ENCODE data around the gene KIF5C.

Gene KIF5C

DNA sequence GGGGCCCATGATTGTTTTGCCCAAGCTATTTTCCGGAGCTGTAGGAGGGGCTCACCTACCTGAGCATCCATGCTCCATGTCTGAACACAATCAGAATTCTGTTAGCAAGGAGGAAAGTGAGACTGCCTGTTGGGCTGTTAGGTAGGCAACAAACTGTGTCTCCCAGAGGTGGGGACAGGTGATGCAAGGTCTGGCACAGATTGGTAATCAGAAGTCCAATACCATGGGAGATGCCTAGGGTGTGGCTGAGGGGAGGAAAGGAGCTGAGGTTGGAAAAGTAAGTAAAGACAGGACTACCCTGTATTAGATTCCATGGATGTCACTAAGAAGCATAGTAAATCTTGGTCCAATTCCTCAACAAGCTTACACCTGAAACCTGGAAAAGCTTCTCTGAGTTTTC is 166.5 kb downstream of the KIF5C start:
- no peak for DNase-seq (ENCODE audit: low read depth in 2 of 2)

DNA sequence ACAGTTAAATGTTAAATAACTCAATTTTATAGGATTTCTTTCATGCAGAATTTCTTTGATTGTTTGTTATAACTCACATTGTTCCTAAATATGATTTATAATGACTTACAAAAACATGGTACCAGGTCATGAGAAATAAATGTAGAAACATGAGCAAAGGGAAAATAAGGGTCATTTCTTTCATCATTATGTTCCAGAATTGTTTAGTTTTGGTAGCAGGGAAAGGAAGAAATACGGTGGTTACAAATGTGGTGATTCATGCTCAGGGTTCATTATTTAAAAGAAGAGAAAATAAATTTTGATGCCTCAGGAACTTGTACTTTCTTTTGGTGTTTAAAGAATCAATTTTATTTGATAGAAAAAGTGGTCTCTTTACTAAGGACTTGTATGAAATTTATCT is 167.9 kb downstream of the KIF5C start:
- DNase-seq (ENCODE audit: low read depth in 2 of 2): no peak

DNA sequence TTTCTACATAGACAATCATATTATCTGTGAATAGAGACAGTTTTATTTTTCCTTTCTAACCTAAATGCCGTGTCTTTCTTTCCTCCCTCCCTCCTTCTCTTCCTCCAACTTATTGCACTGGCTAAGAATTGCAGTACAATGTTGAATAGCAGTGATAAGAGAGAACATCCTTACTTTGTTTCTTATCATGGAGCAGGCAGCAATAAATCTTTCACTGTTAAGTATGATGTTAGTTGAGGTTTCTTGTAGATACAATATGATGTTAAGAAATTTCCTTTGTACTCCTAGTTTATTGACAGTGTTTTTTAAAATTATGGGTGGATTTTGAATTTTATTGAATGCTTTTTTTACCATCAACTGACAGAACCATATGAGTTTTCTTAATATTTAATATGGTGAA is 169.5 kb downstream of the KIF5C start:
- no peak for DNase-seq (ENCODE audit: low read depth in 2 of 2)

DNA sequence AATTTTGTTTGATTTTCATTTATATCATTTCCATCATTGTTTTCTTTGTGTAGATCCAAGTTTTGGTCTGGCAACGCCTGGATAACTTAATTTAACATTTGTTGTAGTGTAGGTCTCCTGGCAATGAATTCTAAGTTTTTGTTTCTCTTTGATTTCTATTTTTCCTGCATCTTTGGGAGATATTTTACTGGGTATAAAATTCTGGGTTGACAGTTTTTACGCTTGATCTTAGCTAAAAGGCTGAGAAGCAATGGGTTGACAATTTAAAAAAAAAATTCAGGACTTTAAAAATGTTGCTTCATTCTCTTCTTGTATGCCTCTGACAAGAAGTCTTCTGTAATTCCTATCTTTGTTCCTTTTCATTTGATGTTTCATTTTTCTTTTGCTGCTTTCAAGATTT is 172.1 kb downstream of the KIF5C start:
- DNase-seq (ENCODE audit: low read depth in 2 of 2): no peak

DNA sequence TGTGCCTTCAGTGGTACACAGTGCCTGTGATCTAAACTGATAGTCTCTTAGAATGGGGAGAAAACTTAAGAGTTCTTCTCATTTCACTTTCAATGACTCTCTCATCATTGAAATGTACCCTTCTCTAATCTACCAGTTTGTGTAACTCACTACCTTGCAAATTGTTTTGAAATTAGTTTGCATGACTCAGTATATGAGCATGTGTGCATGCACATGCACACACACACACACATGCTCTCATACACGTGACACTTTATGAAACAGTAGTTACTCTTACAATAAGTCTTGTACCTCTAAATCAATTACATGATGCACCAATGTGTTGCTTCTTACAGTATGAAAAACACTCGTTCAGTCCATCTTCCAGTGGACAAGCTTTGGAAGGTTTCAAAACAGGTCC is 174.1 kb downstream of the KIF5C start:
- DNase-seq (ENCODE audit: low read depth in 2 of 2): no peak

DNA sequence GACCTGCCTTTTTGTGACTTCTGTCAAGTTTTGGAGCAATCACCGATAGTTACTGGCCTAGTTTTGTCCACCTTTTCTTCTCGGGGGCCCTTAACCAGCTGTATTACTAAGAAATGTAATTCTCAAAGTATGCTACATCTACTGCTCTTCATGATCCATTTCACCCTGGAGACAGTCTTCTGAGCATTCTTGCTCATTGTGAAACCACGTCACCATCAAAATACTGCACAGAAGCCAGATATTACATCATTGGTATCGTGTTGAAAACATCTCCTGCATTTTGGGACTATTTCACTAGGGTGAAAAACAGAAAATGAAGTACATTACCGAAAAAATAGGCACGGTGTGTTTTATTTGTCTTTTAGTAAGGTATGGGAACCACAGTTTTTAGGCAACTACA is 175.2 kb downstream of the KIF5C start:
- DNase-seq (ENCODE audit: low read depth in 2 of 2): no peak

DNA sequence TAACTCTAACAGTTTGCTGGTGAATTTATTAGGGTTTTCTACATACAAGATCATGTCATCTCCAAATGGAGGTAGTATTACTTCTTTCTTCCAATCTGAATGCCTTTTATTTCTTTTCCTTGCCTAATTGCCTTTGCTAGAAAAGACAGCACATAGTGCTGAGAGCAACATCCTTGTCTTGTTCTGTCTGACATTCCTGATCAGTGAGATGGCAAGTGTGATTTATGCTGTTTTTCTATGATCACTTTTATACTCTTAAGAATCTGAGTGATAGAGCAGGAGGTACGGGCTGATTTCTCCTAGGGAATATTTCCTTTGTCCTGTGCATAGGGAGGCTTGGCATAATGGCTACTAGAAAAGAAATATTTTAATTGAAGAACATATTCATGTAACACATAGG is 180.7 kb downstream of the KIF5C start:
- DNase-seq (ENCODE audit: low read depth in 2 of 2): no peak

DNA sequence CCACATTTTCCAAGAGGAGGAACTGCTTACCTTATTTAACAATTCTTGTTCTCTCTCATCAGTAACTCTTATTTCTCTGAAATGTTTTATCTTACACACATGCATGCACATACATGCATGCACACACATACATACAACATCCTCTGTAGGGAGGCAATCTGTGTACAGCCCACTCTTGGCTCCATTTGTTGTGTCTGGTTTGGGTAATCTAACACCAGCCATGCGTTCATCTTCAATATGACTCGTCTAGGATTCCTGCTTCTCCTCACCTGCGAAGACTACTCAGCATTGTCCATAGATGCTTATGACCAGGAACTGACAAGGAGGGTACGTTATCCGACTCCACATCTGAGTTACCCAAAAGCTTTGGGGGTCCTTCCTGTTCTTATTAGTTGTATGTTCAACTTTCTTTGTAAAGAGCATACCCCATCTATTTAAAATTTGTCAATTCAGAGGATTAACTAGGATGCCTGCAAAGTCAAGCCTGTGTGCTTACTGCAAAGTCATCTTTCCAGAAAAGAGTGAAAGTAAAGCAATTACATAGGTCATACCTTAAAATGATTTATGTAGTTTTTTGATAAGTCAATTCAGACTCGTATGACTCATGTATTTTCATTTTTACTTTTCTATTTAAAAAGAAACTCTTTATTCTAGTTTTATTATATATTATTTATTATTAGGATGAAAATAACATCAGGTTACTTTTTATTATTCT is 181.7 kb downstream of the KIF5C start:
- DNase-seq (ENCODE audit: low read depth in 2 of 2): no peak

DNA sequence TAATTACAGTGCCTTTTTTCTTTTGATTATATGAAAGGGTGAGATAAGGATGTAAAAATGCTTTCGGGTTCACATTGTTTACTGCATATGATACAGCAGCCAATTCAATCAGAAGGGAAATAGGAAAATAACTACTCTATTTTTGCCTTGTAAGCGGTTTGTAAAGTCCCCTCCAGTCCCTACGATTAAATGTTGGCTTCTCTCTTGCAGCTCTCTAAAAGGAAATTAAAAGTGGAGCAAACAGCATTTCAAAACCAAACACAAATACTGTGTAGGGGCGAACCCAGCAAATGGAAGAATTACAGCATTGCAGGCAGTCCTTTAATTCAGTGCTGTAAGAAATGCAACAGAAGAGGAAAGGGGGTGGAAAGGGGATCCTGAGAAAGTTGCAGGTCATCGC is 182.4 kb downstream of the KIF5C start:
- no peak for DNase-seq (ENCODE audit: low read depth in 2 of 2)

DNA sequence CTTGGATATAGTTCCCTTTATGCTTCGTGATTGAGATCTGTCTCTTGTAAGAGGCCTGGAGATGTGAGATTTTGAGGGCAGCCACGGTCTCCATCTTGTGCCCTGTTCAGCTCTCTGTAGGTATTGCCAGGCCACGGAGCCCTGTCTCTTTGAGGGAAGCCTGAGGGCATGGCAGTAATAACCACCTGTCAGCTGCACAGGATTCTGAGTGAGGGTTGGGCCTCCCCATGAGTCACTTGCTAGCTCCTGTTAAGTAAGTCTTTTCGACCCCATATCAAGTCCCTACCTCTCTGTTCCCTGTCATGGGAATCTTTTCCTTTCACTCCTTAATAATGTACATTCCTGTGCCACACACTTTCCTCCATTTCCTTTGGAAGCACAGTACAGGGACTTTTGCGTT is 183.9 kb downstream of the KIF5C start:
- DNase-seq (ENCODE audit: low read depth in 2 of 2): no peak

DNA sequence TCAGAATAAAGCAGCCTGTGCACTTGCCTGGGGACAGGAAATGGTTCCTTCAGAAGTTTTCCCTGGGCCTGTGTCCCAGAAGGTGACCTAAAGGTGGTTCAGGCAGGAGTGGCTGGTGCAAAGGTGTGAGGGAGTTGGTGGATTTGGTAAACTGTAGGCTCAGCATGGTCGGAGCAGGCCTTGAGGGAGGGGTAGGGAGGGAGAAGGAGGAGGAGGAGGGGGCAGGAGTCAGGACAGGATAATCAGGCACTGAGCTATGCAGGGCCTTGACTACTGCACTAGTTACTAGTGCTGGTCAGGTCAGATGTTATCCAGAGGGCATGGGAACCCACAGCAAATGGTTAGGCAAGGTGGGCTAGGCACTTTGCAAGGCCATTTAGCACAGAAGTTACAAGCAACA is 184.8 kb downstream of the KIF5C start:
- no peak for DNase-seq (ENCODE audit: low read depth in 2 of 2)

DNA sequence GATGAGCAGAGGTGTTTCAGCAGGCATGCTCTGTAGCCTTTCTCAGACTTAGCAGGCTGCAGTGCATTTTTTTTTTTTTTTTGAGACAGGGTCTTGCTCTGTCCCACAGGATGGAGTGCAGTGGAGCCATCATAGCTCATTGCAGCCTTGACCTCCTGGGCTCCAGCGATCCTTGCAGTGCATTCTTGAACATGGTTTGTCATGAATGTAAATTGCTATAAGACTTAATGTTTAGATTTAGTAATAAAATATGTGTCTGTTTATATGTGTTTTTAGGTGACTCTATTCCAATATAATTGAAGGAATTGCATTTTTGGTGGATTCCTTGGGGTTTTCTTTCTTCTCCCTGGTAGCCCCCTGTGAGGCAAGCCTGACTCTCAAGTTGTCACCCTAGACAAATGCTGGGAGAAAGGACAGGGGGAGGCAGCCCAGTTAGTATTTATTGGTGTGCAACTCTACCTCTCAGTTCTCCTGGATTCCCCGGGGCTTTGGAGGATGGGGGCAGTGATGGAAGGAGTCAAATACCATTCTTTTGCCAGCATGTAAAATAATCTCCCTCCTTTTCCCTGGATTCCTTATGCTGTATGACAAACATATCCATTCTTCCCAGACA is 186.2 kb downstream of the KIF5C start:
- DNase-seq (ENCODE audit: low read depth in 2 of 2): no peak

DNA sequence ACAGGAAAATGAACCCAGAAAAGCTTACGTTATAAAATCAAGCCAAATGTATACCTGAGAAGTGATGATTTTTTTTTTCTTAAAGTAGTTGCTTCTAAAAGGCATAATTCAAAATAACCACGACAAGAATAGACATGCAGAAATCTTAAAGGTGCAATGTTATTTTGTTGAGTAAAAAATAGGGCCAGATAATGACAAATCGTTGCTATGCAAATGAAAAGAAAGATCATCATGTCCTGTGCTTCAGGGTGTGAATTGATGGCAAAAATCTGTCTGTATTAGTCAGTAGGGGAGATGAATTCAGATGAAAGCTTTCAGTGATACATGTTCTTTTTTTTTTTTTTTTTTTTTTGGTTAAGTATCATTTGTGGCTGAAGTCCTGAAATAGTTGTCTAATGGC is 187.5 kb downstream of the KIF5C start:
- no peak for DNase-seq (ENCODE audit: low read depth in 2 of 2)

DNA sequence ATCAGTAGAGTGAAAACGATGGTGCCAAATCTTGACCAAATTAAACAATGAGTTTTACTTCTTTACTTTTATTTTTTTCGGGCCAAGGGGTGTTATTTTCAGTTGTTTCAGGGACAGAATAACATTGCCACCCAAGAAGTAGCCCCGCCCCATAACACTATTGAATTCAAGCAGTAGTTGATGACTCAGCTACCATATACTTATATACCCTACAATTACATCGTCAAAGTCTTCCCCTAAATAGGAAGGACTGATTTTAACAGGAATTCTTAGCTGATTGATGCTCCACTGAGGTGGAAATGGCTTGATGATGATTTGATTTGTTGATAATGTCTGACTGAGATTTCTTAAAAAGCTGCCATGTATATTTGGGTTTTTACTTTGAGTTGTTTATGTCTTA is 188.2 kb downstream of the KIF5C start:
- DNase-seq (ENCODE audit: low read depth in 2 of 2): no peak

DNA sequence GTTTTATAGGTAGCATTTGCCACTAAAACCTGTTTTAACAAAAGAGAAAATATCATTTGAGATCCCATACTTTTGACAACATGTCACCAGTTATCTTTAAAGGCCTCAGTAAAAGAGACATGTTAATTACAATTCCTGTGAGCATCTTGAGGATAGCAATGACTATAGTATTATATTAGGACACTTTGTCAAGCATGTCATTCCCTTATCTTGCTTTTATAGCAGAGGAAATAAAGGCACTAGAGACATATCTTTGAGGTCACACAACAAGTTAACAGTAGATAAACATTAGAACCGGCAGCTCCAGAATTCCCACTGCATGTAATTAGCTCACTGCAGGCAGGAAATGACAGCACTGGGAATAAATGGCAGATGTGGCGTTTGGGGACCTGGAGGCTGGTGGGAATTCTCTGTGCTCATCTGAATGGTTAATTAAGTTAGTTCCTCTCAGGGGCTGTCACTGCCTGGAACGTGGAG is 189.4 kb downstream of the KIF5C start:
- no peak for DNase-seq (ENCODE audit: low read depth in 2 of 2)

DNA sequence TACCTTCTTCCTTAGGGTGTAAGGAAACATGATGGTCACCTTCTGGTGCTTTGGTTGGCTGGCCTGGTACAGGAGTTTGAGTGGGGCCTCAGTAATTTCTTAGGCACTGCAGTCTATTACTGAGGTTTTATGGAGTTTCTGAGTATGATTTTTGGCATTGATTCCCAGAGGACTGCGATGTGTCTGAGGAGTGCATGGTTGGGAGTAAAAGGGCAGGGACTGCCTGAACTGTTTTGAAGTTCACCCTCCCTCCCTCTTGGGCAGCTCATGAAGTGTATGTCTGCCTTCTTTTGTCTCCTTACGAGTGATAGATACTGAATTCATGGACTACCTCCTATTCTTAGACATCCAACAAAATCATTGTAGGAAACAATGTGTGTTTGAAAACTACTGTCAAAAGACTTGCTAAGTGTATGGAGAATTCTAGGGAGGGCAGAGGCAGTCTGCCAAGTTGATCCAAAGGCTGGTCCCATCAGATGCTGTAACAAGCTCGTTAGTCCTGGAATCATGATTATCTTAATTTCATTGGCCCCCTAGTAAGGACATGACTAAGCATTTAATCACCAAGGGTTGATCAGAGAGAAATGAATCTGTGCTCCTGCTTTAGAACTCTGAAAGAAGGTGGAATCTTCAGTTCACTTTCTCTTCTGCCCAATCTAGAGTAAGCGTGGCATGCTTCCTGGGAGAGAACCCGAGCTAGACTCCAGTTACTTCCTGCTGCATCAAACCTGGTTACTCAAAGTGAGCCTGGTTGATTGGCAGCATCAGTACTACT is 190.0 kb downstream of the KIF5C start:
- no peak for DNase-seq (ENCODE audit: low read depth in 2 of 2)

DNA sequence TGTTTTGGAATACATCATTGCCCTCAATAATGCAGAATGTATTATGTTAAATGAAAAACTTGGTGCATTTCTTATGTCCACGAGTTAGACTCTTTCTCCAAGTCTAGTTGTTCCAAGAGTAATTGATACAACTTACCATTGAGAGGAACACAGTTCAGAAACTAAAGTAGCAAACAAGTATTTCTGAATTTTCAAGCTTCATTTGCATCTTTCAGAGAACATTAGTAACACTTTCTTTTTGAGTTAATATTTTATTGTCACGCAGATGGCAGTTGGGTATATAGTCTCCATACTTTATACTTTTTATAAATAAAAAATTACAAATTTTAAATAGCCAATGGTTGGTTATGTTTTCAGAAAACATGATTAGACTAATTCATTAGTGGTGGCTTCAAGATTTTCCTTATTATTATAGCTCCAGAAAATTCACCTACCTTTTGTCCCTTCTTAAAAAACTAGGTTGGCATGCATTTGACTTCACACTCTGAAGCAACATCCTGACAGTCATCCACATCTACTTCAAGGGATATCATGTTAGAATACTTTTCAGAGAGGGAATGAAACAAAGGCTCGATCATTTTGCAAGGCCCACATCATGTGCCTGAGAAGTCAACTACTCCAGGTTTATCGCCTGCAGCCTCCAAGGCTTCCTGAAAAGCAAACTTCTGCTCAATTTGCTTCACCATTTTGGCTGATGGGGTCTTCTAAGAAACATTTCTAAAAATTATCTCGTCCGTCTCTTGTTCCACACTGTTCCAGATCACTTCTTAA is 193.4 kb downstream of the KIF5C start:
- no peak for DNase-seq (ENCODE audit: low read depth in 2 of 2)

DNA sequence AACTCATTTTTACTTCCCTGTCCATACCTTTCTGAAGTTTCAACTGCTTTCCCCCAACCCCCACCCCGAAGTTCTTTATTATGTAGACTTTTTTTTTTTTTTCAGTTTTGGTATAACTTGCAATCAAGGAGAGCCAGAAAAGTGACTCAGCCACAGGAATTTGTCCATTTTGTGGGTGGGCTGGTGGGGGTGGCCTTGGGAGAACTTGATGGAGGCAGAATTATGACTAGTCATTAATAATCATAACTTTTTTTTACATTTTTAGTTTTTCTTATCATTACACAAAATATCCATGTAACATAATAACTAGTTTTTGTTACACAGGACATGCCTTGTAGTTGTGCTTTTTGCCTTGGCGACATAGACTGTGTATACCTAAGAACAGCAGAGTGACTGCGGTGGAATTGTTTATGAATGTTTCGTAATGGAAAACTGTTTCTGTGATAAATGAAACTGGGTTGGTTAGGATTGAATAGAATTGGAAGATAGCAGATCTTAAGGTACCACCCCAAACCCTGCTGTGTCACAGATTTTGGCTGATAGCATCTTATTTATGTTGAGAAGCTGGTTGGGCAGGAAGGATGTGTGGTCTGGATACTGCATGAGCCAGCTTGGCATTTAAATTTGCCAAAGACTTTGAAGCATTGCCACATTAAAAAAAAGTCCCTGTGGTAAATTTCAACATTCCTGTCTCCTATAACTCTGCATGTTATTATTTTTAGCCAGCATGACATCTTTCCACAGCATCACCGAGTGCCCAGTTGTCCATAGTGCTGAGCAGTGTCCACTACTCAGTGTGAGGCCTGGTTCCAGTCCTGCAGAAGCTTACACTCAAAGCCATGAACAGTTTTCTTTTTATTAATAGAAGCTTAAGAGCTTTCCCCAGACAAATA is 194.2 kb downstream of the KIF5C start:
- DNase-seq (ENCODE audit: low read depth in 2 of 2): peak in 1 of 2 donors; percentile 7

DNA sequence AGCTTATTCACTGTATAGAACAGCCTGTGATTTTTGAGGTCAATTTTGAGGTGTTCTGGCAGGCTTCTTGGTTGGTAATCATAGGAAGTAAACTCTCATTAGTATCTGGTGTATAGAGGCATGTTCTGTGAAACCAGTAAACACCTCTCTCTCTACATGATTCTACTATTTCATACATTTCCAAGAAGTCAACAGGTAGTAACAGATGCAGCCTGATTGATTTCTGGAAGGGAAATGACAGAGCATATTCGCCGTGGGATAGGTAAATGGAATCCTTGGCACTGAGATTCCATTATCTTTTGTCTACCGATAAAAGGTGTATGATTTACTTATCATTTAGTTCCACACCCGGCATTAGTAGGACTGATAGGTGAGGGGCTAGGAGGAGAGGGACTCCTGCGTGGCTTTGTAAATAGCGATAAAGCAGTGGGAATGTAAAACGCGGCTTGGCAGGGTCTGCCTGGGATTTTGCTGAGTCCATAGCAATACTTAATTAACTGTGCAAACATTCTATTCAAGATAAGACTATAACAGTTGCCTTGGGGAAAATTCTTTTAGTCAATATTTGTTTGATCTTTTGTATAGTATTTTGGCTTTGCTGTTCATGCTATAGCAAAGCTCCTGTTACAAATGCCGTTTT is 195.8 kb downstream of the KIF5C start:
- DNase-seq (ENCODE audit: low read depth in 2 of 2): no peak

DNA sequence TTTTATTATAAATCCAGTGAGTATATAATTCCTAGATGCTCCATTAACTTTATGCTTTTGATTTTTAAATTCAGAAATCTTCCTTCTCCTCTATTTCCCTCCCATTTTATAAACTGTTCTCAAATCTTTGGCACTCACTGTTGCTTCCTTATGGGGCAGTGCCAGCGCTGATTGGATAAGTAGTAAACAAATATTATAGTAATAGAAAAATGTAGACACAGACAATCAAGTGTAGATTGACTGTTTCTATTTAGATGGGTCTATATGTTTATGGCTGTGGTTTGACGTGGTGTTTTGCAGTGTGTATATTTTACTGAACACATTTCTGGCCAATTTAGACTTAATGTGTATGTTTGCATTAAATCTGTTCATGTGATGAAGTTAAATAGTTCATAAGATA is 200.1 kb downstream of the KIF5C start:
- DNase-seq (ENCODE audit: low read depth in 2 of 2): no peak

DNA sequence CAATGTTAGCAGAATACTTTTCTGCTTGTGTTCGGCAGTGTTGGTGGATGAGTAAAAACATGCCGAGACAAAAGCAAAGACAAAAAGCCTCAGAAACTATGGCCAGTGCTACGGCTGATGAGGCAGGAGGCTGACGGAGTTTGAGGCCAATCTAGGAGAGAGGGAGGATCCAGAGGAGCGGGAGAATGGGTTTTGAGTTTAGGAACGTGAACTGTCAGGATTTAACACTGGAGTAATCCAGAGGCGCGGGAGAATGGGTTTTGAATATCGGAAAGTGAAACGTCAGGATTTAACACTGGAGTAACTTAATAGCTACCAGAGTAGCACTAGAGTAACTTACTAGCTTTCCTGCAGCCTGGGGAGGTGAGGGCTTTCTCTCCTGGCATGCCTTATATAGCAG is 200.8 kb downstream of the KIF5C start:
- DNase-seq (ENCODE audit: low read depth in 2 of 2): no peak
